HCT116 (cell line): ENCODE data around the gene CHCT1.

Experiments used
- CBX3 ChIP-seq: IDR thresholded peaks from 2 replicates; pipeline ENCODE4 v1.6.1; 2012; ENCODE audit warnings: low read depth
- CTCF ChIP-seq, 3 experiments: fragments of 200-600 bp in 1 of 3; sonication (generic) in 1 of 3; IDR thresholded peaks in 2 of 3; conservative IDR thresholded peaks in 1 of 3; 2 replicates each; pipeline ENCODE4 v1.5.1; 2012 to 2017; ENCODE audit warnings: low read depth in 2 of 3, low read length in 2 of 3, antibody characterized with exemption in 1 of 3, borderline replicate concordance in 1 of 3, control low read depth in 1 of 3, mild to moderate bottlenecking in 1 of 3, mixed read lengths in 1 of 3, mixed run types in 1 of 3, moderate library complexity in 1 of 3; ENCODE audit not compliant: insufficient read depth in 1 of 3
- EZH2 ChIP-seq: fragments of 200-600 bp; sonication (generic); IDR thresholded peaks from 2 replicates; pipeline ENCODE4 v1.6.1; 2017; ENCODE audit warnings: antibody characterized with exemption, mixed run types
- EZH2phosphoT487 ChIP-seq: fragments of 200-600 bp; IDR thresholded peaks from 2 replicates; pipeline ENCODE4 v1.6.1; 2018; ENCODE audit warnings: antibody characterized with exemption, borderline replicate concordance
- POLR2A ChIP-seq: IDR thresholded peaks from 2 replicates; pipeline ENCODE4 v1.7.0; 2011; ENCODE audit warnings: borderline replicate concordance; ENCODE audit not compliant: insufficient read depth, insufficient read length; ENCODE audit errors: extremely low read depth
- POLR2AphosphoS5 ChIP-seq: IDR thresholded peaks from 2 replicates; pipeline ENCODE4 v1.6.1; 2011; ENCODE audit warnings: mild to moderate bottlenecking, low read depth, low read length, moderate library complexity
- SIN3A ChIP-seq: IDR thresholded peaks from 2 replicates; pipeline ENCODE4 v1.6.1; 2012; ENCODE audit warnings: low read depth
- TCF7L2 ChIP-seq: IDR thresholded peaks from 2 replicates; pipeline ENCODE4 v1.7.0; 2011; ENCODE audit warnings: borderline replicate concordance, inconsistent platforms; ENCODE audit not compliant: insufficient read depth, insufficient read length; ENCODE audit errors: extremely low read depth
- ZNF274 ChIP-seq: fragments of 200-500 bp; sonication (Bioruptor generic); IDR thresholded peaks from 2 replicates; pipeline ENCODE4 v1.6.1; 2014; ENCODE audit warnings: mild to moderate bottlenecking, low read depth, low read length, inconsistent platforms

GRCh38 chr17:60425626-60426025, 3.3 kb downstream of the CHCT1 start:
- TF ChIP-seq POLR2AphosphoS5, result no peak
- TF ChIP-seq EZH2, result no peak
- TF ChIP-seq ZNF274, result no peak
- no peak for TF ChIP-seq SIN3A
- no peak for TF ChIP-seq CTCF (IDR thresholded peaks at IDR 0.05 in 2 of 3, conservative IDR thresholded peaks at IDR 0.05 in 1 of 3; ENCODE audit: borderline replicate concordance in 1 of 3, insufficient read depth in 1 of 3, low read depth in 2 of 3, low read length in 2 of 3)
- TF ChIP-seq EZH2phosphoT487, result no peak
- no peak for TF ChIP-seq TCF7L2
- TF ChIP-seq CBX3, result no peak
- TF ChIP-seq POLR2A, result no peak
